Stimulated activated CD4-positive, alpha-beta T cell treated with anti-CD3 and anti-CD28 coated beads, Interleukin-12 subunit alpha, Interleukin-12 subunit beta, amount 100 ng/mL, for 4 hours (primary cell): Measurements from ENCODE around the gene SP7.
"Not testable (repeated sequence)": the region's sequence is repeated elsewhere in the genome, so short reads cannot be mapped to it uniquely, and the experiment has no call there.

ENCODE experiments used
- DNase-seq: peaks from one replicate; pipeline ENCODE4 v3.0.0-alpha.2; 2020

The SP7 gene

DNA sequence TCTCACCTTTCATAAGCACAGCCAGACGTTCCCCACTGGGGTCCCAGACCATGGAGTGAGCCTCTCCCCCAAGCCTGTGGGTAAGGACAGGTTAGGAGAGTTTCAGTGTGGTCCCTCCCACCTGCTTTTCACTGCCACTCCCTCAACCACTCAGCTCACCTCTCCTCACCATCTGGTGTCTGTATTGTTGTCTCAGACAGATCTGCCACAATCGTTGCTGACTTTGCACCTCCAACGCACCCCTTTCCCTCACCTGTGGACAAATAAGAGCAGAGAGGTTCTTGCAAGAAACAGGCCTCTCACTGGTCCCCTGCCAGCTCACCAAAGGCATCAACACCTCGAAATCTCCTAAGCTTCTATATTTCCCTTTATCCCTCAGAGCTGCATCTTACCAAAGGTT, 27.9 kb downstream of the SP7 start:
- DNase-seq: no peak

GRCh38 chr12:53306826-53307225, 29.3 kb downstream of the SP7 start:
- no peak for DNase-seq

DNA sequence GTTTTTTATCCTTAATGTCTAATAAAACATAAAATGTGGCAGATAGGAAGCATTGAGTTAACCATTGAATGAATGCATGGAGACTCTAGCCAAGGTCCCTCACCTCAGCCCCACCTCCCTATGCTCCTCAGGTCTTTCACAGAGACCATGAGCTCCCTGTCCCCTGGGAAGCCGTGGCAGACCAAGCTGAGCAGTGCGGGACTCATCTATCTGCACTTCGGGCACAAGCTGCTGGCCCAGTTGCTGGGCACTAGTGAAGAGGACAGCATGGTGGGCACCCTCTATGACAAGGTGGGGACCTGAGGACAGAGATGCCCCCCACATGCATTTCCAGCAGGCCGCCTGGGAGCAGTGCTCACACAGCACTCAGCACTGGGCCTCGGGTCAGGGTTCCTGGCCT, 33.3 kb downstream of the SP7 start:
- DNase-seq: no peak

DNA sequence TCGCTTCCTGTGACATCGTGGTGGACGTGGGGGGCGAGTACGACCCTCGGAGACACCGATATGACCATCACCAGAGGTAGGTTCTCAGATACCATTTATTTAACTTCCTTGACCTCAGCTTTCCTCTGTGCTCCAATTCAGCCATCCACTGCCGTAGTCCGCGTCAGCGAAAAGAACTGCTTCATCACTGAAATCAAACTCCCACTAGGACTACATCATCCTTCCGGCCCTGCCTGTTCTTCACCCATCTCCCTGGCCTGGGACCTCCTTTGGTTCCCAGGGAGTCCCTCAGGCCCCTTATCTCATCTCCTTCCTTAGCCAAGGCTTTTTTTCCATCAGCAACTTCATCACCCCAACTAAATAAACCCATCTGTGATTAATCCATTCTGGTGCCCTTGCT, 36.0 kb downstream of the SP7 start:
- no peak for DNase-seq

- DNase-seq: peak; percentile 78
Measured at GRCh38 chr12:53299454-53300180, 36.5 kb downstream of the SP7 start, which contains the start of gene MYG1. Gene MYG1, plus strand, starts transcription at chr12:53299695. Its CDS starts 43 bp downstream, at chr12:53299738.

GRCh38 chr12:53299101-53299453, 37.1 kb downstream of the SP7 start:
- no peak for DNase-seq

- DNase-seq: no peak
Measured at GRCh38 chr12:53298164-53298563, 38.0 kb downstream of the SP7 start.

DNA sequence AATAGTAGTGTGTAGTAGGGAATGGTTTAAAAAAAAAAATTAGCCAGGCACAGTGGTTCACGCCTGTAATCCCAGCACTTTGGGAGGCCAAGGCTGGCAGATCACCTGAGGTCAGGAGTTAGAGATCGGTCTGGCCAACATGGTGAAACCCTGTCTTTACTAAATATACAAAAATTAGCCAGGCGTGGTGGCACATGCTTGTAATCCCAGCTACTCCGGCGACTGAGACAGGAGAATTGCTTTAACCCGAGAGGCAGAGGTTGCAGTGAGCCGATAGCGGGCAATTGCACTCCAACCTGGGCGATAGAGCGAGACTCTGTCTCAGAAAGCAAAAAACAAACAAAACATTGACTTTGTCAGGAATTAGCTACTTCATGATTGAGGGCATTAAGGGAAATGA, 39.0 kb downstream of the SP7 start:
- not testable (repeated sequence) for DNase-seq

DNA sequence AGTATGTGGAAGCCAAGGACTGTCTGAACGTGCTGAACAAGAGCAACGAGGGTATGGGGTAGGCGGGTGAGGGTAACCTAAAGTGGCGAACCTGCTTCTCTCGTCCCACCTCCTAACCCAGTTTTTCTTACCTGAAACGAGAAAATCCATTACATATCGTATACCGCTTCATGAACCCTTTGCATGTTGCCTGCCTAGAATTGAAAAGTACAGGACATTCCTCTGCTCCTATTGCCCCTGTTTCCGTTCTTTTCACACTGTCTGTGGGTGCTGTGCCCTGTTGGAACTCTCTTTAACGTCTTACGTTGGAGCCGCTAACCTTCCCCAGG, 40.3 kb downstream of the SP7 start:
- no peak for DNase-seq

DNA sequence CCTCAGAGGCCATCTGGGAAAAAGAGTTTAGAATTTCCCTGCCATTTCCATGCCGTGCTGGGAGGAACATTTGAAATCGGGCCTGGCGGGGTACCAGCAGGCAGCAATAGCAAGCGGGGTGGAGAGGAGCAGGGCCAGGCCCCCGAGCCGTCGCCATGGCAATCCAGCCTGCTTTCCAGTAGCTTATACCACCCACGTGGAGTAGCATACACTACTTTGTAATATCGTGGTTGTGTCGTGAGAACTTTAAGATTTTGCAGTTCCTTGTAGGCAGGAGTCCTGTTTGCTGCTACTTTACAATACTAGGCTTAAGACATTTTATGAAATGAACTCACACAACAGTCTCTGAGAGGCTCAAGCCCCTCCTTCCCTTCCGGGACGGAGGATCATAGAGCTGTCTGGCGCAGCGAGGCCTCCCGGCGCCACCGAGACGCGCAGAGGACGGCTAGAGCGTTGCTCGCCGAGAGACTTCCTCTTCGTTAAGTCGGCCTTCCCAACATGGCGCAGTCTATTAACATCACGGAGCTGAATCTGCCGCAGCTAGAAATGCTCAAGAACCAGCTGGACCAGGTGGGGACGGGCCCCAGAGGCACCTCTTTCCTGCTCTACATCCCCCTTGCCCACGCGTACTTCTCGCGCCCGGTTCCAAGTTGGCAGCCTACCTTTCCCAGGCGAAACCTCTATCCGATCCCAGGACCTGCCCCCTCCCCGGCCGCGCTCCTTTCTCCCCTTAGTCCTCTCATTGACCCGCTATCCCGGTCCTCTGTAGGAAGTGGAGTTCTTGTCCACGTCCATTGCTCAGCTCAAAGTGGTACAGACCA, 40.9 kb downstream of the SP7 start, which contains the start of gene PFDN5:
PFDN5 (plus strand) TSS at position 473 of the 821 bp plus-strand sequence; CDS start at position 499, 26 bp downstream.
- DNase-seq: peak; percentile 79

GRCh38 chr12:53292426-53292825, 43.7 kb downstream of the SP7 start:
- no peak for DNase-seq

GRCh38 chr12:53290661-53291060, 45.5 kb downstream of the SP7 start:
- no peak for DNase-seq

- no peak for DNase-seq
Measured at GRCh38 chr12:53289891-53290290, 46.3 kb downstream of the SP7 start.

- no peak for DNase-seq
Measured at GRCh38 chr12:53288322-53288721, 47.8 kb downstream of the SP7 start.

GRCh38 chr12:53287741-53288216, 48.4 kb downstream of the SP7 start:
- peak; percentile 69 for DNase-seq

GRCh38 chr12:53286448-53286847, 49.7 kb downstream of the SP7 start:
- DNase-seq: no peak

- DNase-seq: no peak
Measured at GRCh38 chr12:53279888-53280498, 56.2 kb downstream of the SP7 start.

DNA sequence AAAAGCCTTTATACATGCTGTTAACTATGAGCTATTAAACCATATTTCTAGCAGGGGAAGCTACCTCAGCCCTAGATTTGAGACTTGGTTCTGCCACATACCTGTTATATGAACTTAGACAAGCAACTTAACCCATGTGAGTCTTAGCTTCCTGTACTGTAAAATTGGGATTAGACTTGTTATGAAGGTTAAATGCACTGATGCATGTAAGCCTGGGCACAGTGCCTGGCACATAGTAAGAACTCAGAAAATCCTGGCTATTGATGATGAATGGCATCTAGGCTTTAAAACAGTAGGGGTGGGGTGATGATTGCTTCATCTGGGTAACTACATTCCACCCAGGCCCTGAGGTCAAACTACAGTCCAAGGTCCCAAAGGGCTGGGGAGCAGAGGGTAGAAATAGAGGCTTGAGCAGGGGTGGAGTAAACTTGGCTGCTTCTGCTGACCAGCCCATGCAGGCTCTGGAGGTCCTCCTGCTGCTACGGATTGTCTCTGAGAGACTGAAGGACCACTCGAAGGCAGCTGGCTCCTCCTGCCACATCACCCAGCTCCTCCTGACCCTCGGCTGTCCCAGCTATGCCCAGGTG, 56.8 kb downstream of the SP7 start:
- no peak for DNase-seq

DNA sequence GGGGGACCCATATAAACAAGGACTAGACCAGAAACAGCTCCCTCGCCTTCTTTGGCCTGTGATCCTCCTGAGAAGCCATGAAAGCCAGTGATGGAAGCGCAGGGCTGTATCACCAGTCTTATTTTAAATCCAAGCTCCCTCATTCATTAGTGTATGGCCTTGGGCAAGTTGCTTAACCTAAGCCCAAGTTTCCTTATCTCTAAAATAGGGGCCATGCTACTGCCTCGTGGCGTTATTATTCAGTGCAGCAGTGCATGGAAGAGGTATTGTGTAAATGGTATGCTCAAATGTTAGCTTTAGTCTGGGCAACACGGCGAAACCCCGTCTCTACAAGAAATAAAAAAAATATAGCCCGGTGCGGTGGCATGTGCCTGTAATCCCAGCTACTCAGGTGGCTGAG, 58.2 kb downstream of the SP7 start:
- no peak for DNase-seq
